Measurements from ENCODE around the gene WDR88. TPM values are rescaled to one million over a fixed set of nuclear protein-coding genes. Genes with fewer than 3 reads are reported as not detected.

The WDR88 gene
- polyA plus RNA-seq, 3 donors, result not detected

DNA sequence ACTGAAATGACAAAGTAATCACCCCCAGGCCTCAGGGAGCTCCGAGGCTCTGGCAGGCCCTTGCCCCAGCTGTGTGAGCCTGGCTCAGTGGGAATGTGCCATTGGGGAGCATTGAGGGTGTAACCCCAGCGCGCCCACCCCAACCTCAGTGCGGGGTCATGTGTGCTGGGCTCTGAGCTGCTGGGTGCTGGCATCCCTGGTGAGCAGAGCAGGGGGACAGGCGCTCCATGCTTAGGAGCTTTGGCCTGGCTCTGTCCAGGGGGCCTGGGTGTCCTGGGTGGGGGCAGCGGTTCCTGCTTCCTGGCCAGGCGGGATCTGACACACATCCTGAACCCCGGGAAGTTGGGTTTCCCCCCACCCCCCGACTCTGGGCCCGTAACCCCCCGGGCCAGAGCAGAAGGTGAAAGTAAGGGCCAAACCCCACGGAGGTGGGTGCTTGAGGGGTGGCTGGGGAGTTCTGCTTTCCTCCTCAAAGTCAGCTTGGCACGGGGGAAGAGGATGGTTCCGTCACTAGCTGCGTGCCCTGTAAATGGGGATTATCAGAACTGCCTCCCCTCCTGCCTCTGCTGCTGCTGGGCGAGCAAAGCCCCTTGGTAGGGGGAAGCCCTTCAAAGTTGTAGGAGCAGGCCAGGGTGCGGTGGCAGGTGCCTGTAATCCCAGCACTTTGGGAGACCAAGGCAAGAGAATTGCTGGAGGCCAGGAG is 63.9 kb downstream of the WDR88 start:
- peak overlapping the region; percentile 38 to 40 for H3K27ac ChIP-seq (ENCODE audit: low read depth in 1 of 2, low read length in 2 of 2)
- H4K20me1 ChIP-seq (ENCODE audit: insufficient read depth, low read length), result peaks cover 12% of the 10 kb centered on the region
- peak overlapping the region; percentile 79 to 89 for H3K4me3 Mint-ChIP-seq
- peak overlapping the region; percentile 80 for H2AFZ ChIP-seq (ENCODE audit: insufficient read depth, low read depth, low read length, poor library complexity, severe bottlenecking)
- no peaks in the 10 kb centered on the region for H3K27me3 ChIP-seq (ENCODE audit: control insufficient read depth in 2 of 2, insufficient read depth in 2 of 2, low read length in 2 of 2)
- no peaks in the 10 kb centered on the region for H3K9me3 Mint-ChIP-seq
- peak in 1 of 3 donors; percentile 35 for DNase-seq
- H3K4me3 ChIP-seq (replicated peaks in 1 of 3; ENCODE audit: low read depth in 2 of 3, low read length in 3 of 3), result peak overlapping the region; percentile 45 to 83 (median 54)
- H3K36me3 Mint-ChIP-seq, result peaks cover 12 to 24% of the 10 kb centered on the region in 2 donors
- peaks cover 48 to 61% of the 10 kb centered on the region in 2 donors for H3K4me1 ChIP-seq (ENCODE audit: control insufficient read depth in 1 of 2, insufficient read depth in 2 of 2, low read length in 2 of 2)
- H3K4me1 Mint-ChIP-seq, result peaks cover 64% of the 10 kb centered on the region
- intact Hi-C loops (cut with micrococcal nuclease), result no loop called here
- H3K36me3 ChIP-seq (replicated peaks in 1 of 2; ENCODE audit: control insufficient read depth in 1 of 2, insufficient read depth in 2 of 2, low read length in 2 of 2), result peaks cover 6 to 22% of the 10 kb centered on the region in 2 donors
- H3K9me3 ChIP-seq (replicated peaks in 1 of 2; ENCODE audit: control insufficient read depth in 1 of 2, insufficient read depth in 1 of 2, low read length in 2 of 2), result no peaks in the 10 kb centered on the region
- TF ChIP-seq, protein P1, sequence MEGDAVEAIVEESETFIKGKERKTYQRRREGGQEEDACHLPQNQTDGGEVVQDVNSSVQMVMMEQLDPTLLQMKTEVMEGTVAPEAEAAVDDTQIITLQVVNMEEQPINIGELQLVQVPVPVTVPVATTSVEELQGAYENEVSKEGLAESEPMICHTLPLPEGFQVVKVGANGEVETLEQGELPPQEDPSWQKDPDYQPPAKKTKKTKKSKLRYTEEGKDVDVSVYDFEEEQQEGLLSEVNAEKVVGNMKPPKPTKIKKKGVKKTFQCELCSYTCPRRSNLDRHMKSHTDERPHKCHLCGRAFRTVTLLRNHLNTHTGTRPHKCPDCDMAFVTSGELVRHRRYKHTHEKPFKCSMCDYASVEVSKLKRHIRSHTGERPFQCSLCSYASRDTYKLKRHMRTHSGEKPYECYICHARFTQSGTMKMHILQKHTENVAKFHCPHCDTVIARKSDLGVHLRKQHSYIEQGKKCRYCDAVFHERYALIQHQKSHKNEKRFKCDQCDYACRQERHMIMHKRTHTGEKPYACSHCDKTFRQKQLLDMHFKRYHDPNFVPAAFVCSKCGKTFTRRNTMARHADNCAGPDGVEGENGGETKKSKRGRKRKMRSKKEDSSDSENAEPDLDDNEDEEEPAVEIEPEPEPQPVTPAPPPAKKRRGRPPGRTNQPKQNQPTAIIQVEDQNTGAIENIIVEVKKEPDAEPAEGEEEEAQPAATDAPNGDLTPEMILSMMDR (IDR thresholded peaks at IDR 0.05), result no peak
- peak overlapping the region; percentile 74 for H3K9ac ChIP-seq (ENCODE audit: insufficient read depth, low read length, poor library complexity, severe bottlenecking)
- H3K4me2 ChIP-seq (replicated peaks; ENCODE audit: extremely low read depth, low read length, poor library complexity, severe bottlenecking), result peak overlapping the region; percentile 84
- peaks cover 7 to 19% (median 11%) of the 10 kb centered on the region in 3 donors for H3K27me3 Mint-ChIP-seq (ENCODE audit: low read depth in 3 of 3)
- H3K79me2 ChIP-seq (ENCODE audit: insufficient read depth, low read length), result peaks cover 46% of the 10 kb centered on the region
- peak overlapping the region in 1 of 7 donors; percentile 30 for H3K27ac Mint-ChIP-seq
- WGBS (ENCODE audit: insufficient coverage), result 68% methylated on average over 6 of the region's 17 CpGs

DNA sequence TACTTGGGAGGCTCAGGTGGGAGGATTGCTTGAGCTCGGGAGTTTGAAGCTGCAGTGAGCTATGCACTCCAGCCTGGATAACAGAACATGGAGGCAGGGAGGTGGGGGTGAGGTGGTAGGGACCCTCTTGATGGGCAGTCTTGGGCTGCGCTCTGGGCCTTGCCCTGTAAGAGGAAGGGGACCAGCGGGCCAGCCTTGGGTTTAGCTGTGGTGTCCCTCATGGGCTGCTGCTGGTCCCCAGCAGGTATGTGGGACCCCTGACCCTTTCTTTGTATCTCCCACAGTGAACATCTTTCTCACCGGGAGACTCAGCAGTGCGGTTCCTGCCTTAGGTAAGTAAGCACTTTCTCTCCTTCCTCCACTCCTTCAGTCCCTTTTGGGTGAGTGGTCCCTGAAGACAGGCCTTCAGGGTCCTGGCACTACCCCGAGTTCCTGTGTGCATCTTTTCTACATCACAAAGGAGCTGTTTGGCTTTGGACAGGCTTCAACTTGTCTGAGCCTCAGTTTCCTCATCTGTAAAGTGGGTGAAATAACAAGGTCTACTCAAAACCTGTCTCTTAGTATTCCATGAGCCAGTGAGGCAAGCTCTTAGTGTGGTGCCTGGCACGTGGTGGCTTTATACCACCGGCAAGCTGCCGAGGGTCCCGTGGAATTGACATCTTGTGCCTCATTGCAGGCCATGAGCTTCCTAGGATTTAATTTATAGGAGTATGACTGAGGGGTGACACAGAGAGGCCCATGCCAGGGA is 64.7 kb downstream of the WDR88 start:
- Histone ChIP-seq H3K9me3 (replicated peaks in 1 of 2; ENCODE audit: control insufficient read depth in 1 of 2, insufficient read depth in 1 of 2, low read length in 2 of 2) (no peaks in the 10 kb centered on the region), H3K27ac (ENCODE audit: low read depth in 1 of 2, low read length in 2 of 2) (no peak overlapping the region), H3K79me2 (ENCODE audit: insufficient read depth, low read length) (peaks cover 54% of the 10 kb centered on the region), H4K20me1 (ENCODE audit: insufficient read depth, low read length) (peaks cover 12% of the 10 kb centered on the region), H3K27me3 (ENCODE audit: control insufficient read depth in 2 of 2, insufficient read depth in 2 of 2, low read length in 2 of 2) (no peaks in the 10 kb centered on the region), H3K4me2 (replicated peaks; ENCODE audit: extremely low read depth, low read length, poor library complexity, severe bottlenecking) (no peak overlapping the region), H3K4me1 (ENCODE audit: control insufficient read depth in 1 of 2, insufficient read depth in 2 of 2, low read length in 2 of 2) (peaks cover 49 to 64% of the 10 kb centered on the region in 2 donors), H2AFZ (ENCODE audit: insufficient read depth, low read depth, low read length, poor library complexity, severe bottlenecking) (no peak overlapping the region), H3K36me3 (replicated peaks in 1 of 2; ENCODE audit: control insufficient read depth in 1 of 2, insufficient read depth in 2 of 2, low read length in 2 of 2) (peaks cover 6 to 22% of the 10 kb centered on the region in 2 donors), H3K4me3 (replicated peaks in 1 of 3; ENCODE audit: low read depth in 2 of 3, low read length in 3 of 3) (no peak overlapping the region), H3K9ac (ENCODE audit: insufficient read depth, low read length, poor library complexity, severe bottlenecking) (no peak overlapping the region)
- Mint-ChIP-seq H3K9me3 (peaks cover 0 to 2% (median 0%) of the 10 kb centered on the region in 7 donors), H3K27me3 (ENCODE audit: low read depth in 3 of 3) (peaks cover 7 to 19% (median 11%) of the 10 kb centered on the region in 3 donors), H3K4me1 (peaks cover 68% of the 10 kb centered on the region), H3K27ac (peak overlapping the region in 1 of 7 donors; percentile 69), H3K4me3 (peak overlapping the region in 1 of 2 donors; percentile 79), H3K36me3 (peaks cover 12 to 28% of the 10 kb centered on the region in 2 donors)
- TF ChIP-seq, protein P1 (IDR thresholded peaks at IDR 0.05), result no peak
- intact Hi-C loops (cut with micrococcal nuclease), result no loop called here
- DNase-seq, result no peak
- WGBS (ENCODE audit: insufficient coverage), result 92% methylated on average over 9 of the region's 10 CpGs
